GM18907 (cell line): Measurements from ENCODE around the gene TRANK1.
A peak's percentile ranks its signal among the peaks of the same experiment; 100 is the strongest.
"Not testable (repeated sequence)": the region's sequence is repeated elsewhere in the genome, so short reads cannot be mapped to it uniquely, and the experiment has no call there.

Source experiments
- ATAC-seq: cut with Tn5 transposase; IDR thresholded peaks from one replicate; pipeline ENCODE4 v1.9.1; 2021; ENCODE audit warnings: mild to moderate bottlenecking, moderate library complexity; ENCODE audit not compliant: unreplicated experiment

TRANK1 gene

DNA sequence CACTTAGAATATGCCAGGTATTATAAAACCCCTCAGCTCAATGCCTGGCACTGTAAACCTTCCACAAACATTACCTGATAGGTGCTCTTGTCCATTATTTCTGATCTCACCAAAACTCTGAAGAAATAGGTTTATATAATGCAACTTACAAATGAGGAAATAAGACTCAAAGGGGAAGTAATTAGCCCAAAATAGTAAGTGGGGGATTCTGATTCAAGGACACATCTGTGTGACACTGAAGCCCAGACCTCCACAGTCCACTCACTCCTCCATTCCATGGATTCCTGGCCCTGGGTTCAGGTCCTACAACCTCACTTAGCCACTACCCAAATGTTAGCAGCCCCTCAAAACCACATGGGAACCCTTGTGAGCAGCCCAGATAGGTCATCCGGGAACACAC lies 49.9 kb downstream of the TRANK1 start:
- no peak for ATAC-seq

DNA sequence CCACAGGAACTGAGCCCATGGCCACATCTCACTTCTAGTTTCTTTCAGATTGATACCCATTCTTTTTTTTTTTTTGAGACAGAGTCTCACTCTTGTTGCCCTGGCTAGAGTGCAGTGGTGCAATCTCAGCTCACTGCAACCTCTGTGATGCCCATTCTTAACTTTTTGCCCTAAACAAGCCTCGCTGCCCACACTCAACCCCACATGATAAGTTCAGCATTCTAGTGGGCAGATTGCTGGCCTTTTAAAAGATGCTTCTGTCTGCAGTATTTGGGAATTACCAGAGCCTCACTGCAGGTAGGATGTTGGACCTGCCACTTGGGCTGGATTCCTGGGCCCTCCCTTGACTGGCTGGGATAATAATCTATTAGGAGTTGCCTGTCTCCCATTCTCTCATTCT lies 51.0 kb downstream of the TRANK1 start:
- peak; percentile 12 for ATAC-seq

DNA sequence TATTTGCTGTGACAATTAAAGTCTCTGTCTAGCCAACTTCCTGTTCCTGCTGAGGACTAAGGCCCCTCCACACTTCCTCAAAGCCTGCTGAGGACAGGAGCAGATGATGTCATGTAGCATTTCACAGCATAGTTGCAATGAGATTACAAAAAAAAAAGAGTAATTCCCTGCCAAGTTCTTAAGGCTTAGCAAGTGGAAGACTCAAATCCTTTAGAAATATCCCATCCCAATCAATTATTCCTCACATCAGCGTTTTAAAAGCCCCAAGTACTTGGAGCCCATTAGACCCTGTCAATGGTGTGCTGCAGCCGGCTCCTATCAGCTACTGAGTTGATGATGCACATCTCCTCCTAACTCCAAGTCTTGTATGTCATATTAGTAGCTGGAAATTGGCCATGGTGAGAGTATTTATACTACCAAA lies 51.7 kb downstream of the TRANK1 start:
- ATAC-seq = peak; percentile 46

DNA sequence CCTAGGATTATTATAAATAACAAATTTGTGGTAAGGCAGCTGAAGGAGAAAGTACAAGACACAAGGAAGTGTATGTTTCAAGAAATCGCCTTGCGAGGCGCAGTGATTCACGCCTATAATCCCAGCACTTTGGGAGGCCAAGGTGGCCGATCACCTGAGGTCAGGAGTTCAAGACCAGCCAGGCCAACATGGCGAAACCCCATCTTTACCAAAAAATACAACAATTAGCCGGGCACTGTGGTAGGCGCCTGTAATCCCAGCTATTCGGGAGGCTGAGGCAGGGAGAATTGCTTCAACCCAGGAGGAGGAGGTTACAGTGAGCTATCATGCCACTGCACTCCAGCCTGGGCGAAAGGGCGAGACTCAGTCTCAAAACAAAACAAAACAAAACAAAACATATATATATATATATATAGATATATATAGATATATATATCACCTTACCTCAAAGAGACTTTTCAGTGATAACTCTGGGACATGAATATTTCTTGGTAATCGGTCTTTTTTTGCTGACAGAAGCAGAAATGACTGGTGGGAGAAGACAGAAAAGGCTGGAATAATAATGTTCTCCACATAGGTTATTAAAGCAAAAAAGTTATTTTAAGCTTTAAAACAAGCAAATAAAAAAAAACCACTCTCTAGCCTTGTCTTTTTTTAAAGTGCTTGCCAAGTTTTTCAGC lies 52.3 kb downstream of the TRANK1 start:
- no peak for ATAC-seq

DNA sequence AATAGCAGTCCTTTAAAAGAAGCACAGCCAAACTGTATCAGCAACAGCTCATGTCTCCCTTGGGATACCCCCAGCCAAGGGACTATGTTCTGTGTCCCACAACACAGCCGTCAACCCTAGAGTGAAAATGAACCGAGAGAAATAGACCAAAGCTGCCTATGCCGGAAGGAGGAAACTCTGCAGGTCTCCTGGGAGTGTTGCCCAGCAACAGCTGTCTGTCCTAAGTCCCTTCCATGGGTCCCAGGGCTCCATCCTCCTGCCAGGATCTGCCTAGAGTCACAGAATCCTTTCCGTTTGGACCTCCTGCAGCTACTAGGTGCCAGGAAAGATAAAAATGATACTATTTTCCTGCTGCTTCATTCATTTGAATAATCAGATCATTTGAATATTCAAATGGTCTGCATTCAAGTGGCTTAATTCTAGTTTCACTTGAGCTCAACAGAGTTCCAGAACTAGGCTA lies 53.1 kb downstream of the TRANK1 start:
- ATAC-seq = peak; percentile 87

DNA sequence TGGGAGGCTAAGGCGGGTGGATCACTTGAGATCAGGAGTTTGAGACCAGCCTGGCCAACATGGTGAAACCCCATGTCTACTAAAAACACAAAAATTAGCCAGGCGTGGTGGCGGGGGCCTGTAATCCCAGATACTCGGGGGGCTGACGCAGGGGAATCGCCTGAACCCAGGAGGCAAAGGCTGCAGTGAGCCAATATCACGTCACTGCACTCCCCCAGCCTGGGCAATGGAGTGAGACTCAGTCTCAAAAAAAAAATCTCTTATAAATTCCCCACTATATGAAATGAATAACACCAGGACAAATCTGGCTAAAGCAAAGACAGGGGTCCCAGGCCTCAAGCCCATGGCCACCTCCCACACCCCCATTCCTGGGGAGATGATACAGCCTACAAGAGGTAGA lies 53.8 kb downstream of the TRANK1 start:
- not testable (repeated sequence) for ATAC-seq

DNA sequence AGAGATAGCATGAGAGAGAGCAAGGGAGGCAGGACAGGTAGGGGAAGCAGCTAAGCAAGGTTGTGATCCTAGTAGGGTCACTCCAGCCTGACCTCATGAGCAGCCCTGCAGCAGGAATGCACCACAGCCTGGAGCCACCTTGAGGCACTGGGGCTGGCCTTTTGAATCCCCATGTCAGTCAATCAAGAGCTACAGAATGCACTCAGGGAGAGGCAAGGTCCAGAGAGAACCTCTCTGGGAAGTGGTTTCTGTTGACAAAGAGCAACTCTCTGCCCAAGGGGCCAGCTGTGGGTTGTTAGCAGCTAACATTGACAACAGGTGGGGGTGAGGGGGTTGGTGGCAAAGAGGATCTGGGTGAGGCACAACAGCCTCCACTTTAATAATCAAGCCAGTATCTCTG lies 54.6 kb downstream of the TRANK1 start:
- ATAC-seq = no peak

DNA sequence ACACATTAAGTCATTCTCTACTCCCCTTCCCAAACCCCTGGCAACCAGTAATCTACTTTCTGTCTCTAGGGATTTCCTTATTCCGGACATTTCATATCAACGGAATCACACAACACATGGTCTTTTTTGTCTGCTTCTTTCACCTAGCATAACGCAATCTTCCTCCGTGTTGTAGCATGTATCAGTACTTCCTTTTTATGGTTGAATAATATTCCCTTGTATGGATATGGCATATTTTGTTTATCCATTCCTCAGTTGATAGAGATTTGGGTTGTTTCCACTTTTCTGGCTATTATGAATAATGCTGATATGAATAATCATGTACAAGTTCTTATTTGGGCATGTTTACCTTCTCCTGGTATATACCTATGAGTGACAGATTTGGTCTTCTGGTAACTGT lies 63.1 kb downstream of the TRANK1 start:
- no peak for ATAC-seq

DNA sequence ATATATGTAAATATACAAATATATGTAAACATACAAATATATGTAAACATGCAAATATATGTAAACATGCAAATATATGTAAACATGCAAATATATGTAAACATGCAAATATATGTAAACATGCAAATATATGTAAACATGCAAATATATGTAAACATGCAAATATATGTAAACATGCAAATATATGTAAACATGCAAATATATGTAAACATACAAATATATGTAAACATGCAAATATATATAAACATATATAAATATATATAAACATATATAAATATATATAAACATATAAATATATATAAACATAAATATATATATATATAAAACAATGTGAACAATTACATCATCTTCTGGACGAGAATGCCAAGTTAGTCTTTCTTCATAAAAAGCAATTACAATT lies 65.0 kb downstream of the TRANK1 start:
- ATAC-seq = not testable (repeated sequence)

DNA sequence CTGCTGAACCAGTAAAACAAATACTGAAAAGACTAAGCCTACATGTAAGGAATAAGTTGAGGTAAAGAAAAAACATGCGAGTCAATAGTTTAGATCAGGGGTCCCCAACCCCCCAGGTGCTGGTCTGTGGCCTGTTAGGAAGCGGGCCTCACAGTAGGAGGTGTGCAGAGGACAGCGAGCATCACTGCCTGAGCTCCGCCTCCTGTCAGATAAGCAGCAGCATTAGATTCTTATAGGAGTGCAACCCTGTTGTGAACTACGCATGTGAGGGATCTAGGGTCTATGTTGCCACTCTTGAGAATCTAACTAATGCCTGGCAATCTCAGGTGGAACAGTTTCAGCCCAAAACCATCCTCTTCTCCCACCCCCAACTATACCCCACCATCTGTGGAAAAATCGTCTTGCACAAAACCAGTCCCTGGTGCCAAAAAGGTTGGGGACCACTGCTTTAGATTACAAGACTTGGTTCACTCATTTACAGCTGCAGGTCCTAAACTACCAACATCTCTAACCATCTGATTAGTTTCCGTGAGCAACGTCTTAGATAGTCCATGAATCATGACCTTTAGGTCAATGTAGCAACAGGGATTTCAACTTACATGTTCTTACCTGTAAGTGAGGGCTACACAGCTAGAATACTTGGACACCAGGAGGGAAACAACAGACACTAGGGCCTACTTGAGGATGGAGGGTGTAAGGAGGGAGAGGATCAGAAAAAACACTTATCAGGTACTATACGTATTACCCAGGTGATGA lies 66.7 kb downstream of the TRANK1 start:
- ATAC-seq = no peak

DNA sequence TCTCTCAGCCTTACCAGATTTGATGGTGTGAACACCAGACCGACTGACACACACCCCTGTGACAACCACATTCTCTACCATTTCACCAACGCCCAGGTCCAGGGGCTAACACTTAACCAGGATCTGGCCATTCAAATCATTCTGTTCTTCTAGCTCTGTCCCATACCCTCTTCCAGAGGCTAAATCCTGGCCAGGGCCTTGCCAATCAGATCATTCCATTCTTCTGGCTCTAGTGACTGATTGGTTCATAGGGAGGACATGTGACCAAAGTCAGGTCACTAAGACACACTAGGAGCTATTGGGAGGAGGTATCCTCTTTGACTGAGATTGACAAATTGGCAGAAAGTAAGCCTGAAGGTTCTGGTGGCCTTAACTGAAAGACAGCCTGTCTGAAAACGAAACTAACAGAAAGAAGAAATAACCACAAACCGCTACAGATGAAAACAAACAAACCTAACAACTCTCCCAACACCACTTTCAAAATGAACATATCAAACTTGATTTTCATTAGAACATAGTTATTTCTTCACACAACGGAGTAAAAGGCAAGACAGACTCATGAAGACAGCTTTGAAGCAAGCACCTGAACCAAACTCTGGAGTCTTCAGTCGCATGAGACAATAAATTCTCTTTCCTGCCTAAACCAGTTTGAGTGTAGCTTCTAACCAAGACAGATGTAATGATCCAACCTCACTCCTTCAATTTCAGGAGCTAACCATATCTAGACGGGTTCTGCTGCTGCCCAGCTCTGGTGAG lies 68.5 kb downstream of the TRANK1 start:
- peak; percentile 99 for ATAC-seq

DNA sequence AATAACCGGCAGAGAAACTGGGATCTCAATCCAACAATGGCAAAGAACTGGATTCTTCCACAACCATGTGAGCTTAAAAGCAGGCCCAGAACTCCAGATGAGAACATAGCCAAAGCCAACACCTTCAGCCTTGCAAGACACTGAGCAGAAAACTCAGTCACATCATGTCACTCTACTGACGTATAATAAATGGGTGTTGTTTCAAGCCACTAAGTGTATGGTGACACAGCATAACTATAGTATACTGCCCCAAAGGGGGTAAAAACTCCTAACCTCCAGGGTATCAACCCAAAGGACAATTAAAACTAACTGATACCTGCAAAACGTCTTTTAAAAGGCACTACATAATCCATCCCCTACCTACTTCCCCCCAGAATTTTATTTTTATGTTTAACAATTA lies 69.5 kb downstream of the TRANK1 start:
- ATAC-seq = no peak

DNA sequence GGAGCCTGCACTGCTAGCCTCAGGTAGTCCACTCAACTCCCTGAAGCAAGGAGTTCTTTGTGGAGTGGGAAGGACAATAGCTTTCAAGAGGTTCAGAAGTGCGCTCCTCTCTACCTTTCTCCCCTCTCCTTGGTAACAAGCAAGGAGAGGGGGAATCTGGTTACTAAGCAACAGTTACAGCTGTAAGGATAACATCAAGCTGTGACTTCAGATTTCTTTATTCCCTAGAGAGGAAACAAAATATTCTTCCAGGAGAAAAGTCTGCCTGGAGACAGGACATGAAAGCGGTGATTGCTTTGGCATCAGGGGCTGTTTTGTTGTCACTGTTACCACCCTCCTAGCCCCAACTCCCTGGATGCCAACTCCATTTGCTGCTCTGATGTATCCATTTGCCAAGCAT lies 70.4 kb downstream of the TRANK1 start:
- no peak for ATAC-seq

DNA sequence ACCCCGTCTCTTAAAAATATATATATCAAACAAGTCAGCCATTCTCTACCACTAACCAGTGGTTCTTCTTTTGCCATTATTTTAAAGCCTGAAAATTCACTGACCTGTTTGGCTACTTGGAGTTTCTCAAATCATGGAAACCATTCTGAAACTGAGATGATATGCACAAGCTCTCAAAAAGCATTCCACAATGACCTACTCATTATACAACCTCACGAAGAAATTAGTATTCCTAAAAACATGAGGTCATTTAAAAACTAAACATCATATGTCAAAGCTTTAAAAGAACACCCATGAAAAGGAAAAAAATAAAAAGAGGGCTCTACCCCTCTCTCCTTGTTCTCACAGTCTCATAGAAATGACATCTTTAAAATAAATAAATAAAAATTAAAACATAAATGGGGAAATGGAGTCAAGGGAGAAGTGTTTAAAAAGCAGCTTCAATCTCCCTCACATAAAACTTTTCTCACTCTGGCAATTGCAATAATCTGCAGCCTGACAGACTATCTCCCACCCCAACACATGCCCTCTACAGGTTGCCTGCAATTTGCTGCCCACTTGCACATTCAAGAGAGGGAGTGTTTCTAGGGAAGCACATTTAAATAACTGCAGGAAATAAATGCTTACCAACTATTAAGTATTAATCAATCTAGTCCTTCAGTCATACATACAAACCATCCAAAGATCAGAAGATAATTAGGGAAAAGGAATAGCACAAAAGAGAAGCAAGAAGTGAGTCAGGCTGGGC lies 73.3 kb downstream of the TRANK1 start:
- ATAC-seq = no peak

DNA sequence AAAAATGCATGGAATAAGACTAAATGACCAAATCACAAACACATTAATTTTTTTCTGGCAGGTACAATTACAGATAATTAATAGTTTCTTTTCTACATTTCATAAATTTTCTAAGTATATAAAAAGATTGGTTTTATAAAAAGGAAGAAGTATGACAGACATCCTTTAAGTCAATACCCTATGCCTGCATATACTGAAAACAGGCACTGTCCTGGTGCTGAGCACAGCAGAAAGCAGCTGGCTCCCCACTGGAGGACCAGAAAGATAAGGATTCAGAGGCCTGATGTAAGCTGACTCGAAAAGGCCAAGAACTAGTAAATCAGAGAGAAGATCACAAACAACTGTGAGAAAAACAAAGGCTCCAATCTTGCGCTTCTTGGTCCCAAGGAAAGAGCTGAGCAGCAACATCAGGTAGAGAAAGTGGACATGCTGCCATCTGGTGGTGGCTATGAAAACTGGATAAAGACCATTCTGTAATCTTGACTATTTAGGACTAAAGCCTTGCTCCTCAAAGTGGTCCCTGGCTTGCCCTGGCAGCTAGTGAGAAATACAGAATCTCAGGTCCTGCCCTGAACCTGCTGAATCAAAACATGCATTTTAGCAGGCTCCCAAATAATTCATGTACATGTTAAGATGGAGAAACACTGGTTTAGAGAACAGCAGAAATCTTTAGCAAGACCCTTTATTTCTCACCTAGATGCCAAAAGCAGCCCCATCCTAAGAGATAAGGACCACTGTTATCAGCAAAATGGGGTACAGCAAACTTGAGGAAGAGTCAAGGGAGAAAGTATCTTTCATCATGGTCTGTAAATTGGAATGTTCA lies 76.0 kb downstream of the TRANK1 start:
- peak; percentile 92 for ATAC-seq

DNA sequence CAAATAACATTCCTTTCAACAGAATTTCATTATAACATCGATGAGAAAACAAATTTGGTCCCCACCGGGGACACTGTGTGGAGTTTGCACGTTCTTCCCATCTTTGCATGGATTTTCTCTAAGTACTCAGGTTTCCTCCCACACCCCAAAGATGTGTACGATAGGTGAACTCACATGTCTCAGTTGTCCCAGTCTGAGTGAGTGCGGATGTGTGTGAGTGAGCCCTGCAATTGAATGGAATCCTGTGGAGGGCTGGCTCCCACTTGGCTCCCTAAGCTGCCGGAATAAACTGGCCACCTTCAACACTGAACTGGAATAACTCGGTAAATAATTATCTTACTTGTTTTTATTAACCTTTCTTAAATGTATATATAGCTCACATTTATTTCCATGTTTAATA lies 77.0 kb downstream of the TRANK1 start:
- ATAC-seq = no peak

DNA sequence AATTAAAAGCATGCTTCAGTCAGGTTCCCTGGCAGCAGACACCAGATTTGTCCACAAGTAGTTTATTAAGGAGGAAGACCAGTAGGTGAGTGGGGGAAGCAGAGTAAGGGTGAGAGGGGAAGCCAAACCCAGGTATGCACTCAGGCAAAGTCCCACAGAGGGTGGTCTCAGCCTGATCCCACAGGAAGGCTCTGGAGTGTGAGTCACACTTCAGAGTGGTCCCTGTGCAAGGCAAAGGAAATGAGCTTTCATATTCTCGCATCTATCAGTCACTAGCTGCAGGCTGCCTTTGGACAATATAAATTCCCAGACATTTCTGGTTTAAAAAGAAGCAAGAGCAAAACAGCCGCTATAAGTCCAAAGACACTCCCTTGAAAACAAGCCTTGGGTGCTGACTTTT lies 78.5 kb downstream of the TRANK1 start:
- no peak for ATAC-seq

DNA sequence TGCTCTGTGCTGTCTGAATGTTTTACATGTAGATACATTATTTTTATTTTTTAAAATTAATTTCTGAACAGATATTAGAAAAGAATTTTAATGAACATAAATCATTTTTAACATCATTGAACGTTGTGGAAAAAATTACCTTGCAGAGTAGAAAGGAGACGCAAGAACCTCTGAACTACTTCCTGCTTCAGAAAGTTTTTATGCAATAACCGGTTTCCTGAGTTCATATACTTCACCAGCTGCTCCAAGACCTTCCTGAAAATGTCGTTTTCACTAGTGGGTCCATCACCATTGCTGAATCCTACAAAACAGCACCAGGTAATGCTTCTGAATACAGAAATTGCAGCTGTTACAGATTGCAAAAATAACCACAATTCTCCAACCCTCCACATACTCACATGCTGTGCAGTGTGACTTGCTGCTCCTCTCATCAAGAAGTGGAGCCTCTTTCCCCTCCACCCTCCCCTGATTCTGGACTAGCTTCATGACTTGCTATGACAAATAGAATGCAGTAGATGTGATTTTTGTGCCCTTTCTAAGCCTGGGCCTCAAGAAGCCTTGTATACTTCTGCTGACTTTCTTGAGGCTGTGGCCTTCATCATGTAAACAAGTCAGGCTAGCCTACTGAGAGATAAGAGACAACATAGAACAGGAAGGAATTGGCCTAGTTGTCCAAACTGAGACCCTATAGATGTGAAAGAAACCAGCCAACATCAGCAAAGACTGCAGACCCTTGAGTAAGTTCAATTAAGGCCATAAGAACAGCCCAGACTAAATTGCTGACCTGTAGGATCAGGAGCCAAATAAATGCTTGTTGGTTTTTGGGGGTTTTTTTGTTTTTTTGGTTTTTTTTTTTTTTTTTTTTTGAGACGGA lies 80.4 kb downstream of the TRANK1 start:
- ATAC-seq = no peak

DNA sequence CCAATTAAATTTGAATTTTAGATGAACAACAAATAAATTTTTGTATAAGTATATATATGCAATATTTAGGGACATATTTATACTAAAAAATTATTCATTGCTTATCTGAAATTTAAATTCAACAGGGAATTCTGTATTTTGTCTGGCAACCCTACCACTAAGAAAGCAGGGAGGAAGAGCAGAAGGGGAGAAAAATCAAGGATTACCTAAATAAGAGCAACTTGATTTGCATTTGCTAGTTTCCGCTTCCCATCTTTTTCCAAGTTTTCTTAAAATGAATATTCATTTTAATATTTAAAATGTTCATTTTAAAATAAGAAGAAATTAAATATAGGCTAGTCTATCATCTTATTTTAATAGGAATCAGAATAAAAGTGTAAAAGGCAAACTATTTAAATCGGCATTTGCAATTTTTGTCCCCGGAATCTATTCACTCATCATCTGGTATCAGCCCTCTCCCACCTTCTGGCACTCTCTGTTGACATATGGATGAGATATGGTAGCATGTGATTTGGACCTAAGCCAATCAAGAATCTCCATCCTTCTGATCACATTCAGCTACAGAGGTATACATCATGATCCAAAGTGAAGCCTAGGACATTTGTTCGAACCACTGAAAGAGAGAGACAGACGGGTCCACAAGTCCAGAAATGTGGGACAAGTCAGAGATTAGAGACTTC lies 82.6 kb downstream of the TRANK1 start:
- no peak for ATAC-seq
